CD4-positive, alpha-beta T cell treated with Interleukin-12 subunit alpha and Interleukin-12 subunit beta, for 1 hour (primary cell): ENCODE data around the gene CIITA.
"Not testable (repeated sequence)": the region's sequence is repeated elsewhere in the genome, so short reads cannot be mapped to it uniquely, and the experiment has no call there.

Experiments used
- DNase-seq: peaks from one replicate; pipeline ENCODE4 v3.0.0-alpha.2; 2020

CIITA gene

DNA sequence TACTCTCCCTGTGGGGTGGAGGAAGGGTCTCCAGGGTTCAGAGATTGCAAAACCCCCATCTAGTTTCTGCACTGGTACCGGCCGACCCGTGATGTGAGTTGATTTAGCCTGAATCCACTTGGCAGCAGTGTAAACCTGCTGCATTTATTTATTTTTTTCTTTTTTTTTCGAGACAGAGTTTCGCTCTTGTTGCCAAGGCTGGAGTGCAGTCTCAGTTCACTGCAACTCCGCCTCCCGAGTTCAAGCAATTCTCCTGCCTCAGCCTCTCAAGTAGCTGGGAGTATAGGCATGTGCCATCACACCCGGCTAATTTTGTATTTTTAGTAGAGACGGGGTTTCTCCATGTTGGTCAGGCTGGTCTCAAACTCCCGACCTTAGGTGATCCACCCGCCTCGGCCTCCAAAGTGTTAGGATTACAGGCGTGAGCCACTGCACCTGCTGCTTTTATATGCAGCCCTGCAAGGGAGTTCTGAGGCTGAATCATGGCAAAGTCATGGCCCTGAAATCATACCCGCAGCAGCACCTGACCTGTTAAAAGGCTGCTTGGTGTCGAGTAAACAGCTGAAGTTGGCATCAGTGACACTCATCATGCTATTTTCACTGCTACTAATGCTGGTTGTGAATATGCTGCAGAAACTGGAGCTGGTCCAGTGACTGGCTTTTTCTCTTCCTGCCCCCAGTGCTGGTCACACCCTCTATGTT lies 43.9 kb downstream of the CIITA start:
- DNase-seq, result no peak

DNA sequence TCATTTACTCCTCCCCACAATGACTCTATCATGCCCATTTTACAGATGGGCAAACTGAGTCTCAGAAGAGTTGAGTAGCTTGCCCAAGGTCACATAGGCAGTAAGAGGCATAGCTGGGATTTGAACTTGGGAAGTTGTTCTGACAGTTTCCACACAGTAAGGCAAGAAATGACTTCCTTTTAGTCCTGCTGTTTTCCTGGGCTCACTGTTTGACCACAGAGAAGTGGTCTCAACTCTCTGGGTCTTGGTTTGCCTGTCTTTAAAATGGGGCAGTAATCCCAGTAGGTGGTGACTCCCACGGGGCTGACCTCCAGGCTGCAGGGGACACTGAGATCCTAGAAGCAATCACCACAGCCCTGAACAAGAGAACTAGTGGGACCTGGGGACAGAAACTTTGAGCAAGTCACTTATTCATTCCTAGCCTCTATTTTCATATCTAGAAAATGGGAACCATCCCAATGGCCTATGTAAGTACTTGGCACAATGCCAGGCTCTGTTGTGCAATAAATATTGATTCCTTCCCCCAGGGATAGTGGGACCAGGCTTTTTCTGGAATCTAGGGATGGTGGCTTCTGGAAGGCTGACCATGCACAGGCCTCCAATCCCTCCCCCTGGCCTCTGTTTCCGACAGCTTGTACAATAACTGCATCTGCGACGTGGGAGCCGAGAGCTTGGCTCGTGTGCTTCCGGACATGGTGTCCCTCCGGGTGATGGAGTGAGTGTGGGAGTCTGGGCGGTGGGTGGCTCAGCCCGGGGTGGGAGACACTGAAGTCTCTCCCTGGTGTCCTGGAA lies 44.7 kb downstream of the CIITA start:
- DNase-seq, result no peak

DNA sequence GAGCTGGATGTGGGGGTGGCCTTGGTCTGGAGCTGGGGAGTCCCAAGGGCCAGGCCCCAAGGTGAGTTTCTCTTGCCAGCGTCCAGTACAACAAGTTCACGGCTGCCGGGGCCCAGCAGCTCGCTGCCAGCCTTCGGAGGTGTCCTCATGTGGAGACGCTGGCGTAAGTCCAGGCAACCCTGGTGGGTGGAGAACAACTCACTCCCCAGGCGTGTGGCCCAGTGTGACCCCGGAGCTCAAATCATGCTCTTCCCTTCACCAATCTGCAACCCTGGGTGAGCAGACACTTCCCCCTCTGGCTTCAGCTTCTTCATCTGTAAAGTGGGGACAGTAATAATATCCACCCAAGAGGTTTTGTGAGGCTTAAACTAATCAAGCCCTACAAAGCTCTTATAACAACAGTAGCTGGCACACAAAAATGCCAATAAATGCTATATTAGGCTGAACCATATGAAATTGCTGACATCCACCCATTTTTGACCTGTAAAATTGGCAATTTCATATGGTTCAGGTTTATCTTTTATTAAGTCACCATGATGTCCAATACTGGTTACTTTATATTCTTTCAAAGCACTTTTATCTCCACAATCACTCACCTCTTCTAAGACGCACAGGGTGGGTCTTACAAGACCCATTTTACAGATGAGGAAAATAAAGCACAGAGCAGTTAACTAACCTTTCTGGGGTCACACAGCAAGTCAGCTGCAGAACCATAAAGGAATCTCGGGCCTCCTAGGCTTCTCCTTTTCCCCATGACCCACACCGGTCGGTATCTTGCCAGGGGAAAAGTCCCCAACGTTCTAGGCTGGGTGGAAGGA lies 45.5 kb downstream of the CIITA start:
- no peak for DNase-seq

DNA sequence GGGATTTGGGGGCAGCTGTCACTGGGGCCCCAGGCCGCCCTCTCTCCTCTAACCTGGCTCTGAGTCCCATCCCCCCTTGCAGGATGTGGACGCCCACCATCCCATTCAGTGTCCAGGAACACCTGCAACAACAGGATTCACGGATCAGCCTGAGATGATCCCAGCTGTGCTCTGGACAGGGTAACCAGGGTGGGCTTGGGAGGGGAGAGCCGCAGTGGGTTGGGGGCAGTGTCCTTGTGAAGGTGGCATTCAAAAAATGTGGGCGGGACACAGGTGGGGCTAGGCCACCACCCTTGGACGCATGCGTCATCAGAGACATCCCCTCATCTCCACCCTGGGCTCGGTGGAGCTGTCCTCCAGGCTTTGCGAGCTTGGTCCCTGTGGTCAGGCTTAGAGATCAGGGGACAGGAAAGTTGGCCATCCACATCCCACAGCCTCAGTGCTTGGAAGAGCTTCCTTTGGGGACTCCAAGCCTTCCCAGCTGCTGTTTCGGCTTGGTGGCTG lies 46.2 kb downstream of the CIITA start:
- no peak for DNase-seq

DNA sequence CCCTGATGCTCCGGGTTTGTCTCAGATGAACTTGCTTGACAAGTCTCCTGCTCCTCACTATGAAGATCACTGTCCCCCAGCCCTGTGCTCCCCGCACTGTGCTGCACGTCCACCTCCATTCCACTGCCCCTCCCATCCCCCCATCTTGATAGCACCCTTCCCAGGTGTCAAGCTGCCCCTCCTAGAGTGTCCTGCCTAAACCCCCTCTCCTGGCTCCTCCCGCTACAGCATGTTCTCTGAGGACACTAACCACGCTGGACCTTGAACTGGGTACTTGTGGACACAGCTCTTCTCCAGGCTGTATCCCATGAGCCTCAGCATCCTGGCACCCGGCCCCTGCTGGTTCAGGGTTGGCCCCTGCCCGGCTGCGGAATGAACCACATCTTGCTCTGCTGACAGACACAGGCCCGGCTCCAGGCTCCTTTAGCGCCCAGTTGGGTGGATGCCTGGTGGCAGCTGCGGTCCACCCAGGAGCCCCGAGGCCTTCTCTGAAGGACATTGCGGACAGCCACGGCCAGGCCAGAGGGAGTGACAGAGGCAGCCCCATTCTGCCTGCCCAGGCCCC lies 46.7 kb downstream of the CIITA start:
- no peak for DNase-seq

DNA sequence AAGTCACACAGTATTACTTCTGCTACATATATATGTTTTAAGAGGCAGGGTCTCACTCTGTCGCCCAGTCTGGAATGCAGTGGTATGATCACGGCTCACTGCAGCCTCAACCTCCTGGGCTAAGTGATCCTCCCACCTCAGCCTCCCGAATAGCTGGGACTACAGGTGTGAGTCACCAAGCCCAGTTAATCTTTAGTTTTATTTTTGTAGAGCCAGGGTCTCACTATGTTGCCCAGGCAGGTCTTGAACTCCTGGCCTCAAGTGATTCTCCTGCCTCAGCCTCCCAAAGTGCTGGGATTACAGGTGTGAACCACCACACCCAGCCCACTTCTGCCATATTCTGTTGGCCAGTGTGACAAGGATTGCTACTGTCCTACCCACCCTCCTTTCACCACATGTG lies 48.3 kb downstream of the CIITA start:
- not testable (repeated sequence) for DNase-seq

DNA sequence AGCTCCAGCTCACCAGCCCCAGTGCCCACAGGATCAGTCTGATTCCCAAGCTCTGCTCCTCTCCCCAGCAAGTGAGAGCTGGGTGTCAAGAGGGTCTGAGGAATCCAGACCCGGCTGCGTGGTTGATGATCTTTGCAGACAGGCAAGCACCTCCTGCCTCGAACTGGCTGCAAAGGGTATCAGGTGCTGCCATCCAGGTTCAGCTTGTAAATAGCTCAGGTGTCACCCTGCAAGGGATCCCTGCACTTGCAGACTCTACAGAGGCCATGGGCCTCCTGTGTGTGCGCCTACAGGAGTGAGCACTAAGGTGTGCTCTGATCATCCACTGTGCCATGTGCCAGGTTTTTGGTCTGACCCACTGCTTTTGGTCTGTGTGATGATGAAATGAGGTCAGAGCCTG lies 49.1 kb downstream of the CIITA start:
- DNase-seq, result no peak

DNA sequence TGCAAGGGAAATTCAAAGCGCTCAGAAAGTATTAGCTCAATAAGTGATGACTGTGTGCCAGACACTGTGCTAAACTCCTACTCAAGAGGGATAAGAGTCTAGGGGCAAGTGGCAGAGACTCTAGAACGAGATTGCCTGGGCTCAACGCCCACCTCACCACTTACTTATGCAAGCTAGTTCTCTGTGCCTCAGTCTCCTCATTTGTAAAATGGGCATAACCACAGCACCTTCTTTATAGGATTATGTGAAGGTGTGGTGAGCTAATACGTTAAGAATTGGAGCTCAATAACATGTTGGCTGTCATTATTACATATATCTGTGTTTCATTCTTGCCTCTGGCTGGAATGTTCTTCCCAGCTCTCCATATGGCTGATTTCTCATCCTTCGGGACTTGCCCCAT lies 49.9 kb downstream of the CIITA start:
- DNase-seq, result no peak

DNA sequence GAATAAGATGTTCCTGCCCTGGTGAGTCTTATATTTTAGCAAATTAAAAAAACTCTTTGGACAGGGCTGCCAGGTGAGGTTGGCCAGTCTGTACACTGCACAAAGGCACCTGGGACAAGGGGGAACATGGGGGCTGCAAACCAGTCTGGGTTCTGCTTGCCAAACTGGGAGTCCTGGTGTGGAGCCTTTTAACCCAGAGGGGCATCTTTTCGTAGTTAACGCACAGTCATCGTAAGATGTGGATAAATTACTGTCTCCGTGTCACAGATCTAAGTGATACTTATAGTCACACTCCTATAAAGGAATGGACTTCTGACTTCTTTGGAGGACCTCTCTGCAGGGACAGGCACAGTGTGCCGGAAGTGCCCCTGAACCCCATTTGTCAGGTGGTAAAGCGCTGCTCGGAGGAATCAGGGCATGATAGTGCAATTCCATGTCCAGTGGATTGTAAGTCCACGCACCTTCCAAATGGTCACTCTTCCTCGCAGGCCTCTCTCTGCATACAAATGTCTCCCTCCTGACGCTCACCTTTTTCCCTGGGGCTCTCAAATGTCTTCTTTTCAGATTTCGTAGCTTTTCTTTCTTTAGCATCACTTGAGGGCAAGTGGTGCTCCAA lies 50.6 kb downstream of the CIITA start:
- no peak for DNase-seq

DNA sequence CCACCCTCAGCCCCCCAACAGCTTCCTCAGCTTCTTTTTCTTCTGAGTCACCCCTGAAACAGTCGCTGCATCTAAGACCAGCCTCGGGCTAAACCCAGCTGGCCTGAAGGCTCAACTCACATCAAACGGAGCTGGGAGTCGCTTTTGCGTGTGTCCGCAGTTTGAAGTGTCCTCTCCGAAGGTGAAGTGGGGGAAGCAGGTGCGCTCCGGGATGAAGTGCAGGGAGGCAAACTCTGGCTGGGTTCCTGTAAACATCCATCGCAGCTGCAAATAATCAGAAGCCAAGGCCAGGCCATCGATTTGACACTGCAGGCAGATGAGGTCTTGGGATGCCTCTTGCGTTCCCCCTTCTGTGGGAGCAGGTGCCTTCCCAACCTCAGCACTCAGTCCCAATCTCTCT lies 52.1 kb downstream of the CIITA start:
- not testable (repeated sequence) for DNase-seq

DNA sequence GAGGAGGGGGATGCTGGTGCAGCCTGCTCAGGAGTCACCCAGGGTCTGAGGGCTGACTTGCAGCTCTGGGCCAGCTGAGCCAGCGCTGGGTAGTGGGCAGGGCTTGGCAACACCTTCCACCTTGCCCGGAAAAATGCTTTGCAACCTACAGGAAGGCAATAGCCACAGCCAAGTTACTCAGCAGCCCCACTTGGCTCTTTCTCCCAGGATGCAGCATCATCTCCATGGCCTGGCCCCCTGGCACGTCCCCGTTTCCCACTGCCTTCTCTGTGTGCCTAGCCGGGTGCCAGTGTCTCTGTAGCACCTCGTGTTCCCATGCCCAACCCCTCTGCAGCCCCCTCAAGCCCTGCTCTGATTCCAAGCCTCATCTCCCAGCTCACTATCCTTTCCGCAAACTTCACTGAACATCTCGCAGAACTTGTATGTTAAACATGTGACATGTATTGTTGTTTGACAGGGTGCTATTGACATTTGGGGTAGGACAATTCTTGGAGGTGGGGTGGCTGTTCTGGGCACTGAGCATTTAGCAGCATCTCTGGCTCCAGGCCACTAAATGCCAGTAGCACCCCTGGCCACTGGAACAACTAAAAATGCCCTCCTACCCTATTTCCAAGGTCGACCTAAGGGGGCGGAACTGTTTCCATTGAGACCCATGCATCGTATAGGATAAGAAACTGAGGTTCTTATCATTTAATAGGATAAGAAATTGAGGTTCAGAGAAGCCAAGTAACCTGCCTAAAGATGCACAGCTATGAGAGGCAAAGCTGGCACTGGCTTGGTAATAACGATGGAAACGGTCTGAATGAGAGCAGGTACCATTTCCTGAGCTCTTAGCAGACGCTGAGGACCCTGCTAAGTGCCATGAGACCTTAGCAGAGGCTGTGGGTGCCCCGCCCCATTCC lies 53.1 kb downstream of the CIITA start:
- no peak for DNase-seq

DNA sequence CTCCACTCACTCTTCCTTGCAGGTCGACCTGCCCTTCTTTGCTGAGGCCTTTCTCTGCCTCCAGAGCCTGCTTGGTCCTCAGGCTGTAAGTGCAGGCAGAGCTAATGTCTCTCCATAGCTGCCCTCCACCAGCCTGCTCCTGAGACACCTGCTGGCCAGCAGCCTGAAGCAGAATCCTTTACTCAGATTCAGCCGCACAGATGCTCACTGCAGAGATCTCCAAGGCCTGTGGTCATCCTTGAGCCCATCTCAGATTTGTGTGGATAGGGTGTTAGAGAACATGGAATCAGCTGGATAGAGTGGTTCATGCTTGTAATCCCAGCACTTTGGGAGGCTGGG lies 53.7 kb downstream of the CIITA start:
- no peak for DNase-seq

DNA sequence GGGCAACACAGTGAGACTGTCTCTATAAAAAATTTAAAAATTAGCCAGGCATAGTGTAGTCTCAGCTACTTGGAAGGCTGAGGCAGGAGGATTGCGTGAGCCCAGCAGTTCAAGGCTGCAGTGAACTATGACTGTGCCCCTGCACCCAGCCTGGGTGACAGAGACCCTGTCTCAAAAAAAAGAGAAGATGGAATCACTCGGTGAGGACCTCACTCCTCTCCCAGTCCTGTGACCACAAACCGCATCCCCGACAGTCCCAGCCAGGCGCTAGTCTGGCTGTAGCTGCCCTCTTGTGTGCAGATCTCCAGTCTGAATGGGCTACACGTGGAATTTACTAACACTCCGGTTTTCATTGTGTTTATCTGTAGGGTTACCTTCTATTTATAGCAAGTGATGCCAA lies 54.1 kb downstream of the CIITA start:
- no peak for DNase-seq

DNA sequence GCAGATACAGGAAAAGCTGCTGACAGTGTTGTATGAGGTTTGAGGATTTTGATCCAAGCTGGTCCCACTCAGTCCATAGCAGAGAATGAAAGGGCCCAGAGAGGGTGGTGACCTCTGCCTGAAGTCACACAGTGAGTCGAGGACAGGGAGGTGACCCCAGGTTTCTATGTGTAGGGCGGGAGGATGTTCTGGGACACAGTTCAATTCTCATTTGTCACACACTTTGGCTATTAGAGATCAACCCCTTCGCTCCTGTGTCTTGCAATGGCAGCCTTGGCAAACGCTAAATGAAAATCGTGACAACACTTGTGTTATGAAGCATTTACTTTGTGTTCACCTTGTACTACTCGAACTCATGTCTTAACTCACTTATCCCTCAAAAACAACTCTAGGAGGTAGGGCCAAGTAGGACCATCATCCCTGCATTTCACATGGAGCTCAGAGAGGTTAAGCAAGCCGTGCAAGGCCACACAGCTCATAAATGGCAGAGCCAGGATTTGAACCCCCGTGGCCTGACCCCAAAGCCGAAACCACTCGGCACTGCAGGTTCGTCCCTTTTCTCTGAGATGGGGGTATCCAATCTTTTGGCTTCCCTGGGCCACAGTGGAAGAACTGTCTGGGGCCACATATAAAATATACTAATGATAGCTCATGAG lies 55.1 kb downstream of the CIITA start:
- DNase-seq, result no peak

DNA sequence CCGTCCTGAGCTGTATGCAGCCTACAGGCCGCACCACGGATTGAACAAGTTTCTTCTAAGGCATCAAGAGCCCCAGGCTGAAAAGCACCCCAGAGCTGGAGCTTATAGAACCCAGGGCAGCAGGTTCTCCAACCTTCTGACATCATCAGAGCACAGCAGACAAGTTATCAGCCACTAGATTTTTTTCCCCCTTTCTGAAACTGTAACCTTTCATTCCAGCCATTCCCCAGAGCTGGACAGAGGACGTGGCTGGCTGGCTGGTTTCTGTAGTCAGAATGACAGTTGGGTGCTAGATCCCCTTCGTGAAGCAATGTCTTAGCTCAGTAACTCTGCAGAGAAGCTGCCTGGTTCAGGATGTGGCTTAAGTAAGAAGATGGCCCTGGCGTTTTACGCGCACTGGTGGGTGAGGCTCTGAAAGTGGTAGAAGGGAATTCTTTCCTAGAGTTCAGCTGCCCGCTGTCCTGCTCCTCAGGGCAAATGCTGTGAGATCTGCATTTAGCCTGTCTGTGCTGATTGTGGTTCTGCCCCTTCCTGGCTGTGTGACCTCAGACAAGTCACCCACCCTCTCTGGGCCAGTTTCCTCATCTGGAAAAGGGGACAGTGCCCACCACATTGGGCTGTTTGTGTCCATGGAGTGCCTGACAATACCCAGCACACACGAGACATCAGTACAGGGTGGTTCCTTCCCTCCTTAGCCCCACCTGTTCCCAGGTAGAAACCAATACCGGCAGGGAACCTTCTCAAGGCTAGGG lies 56.1 kb downstream of the CIITA start:
- DNase-seq, result no peak

DNA sequence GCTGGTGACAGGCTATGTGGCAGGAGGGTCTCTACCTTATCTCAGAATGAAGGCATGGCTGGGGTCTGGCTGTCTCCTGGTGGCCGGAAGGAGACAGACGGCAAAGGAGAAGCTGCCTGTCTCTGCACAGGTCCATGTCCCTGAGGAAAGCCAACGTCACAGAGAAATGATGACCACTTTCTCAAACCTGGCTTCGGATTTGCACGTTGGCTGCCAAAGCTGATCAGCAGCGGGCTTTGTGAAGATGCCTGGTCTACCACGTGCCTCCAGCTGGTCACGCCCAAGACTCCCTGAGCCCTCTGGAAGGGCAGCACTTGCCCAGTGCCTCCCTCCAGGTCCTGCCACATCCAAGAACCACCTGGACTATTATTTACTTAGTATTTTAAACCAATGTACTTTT lies 56.9 kb downstream of the CIITA start:
- no peak for DNase-seq

DNA sequence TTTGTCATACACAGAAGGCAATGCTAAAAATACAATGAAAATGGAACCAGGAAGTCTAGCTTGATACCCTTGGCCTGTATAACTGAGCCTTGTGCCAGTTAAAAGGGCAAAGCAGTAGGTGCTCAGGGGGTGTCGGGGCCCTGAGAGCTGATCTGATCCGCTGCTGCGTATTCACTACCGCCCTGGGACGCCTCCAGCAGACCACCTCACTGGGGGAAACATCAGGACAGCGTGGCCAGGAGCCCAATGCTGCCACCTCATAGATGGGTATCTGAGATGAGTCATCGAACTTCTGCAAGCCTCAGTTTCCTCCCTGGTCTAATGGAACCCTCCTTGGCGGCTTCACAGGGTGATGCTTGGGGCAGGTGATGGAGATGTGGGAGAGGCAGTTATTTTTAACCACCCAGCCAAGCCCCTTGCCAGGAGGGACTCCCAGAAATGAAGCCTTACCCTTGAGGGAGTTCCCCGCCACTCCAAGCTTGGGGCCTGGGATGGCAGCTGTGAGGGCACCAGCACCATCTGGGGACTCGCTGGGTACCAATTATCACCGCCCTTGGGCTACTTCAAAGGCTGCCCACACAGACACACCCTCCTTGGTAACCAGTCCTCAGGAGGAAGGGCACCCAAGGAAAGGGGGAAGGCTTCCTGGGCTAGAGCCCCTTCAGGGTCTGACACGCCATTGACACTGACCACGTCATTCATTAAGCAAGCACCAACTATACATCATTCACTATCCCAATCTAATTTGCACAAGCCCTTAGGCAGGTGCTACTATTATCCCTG lies 57.5 kb downstream of the CIITA start:
- no peak for DNase-seq

DNA sequence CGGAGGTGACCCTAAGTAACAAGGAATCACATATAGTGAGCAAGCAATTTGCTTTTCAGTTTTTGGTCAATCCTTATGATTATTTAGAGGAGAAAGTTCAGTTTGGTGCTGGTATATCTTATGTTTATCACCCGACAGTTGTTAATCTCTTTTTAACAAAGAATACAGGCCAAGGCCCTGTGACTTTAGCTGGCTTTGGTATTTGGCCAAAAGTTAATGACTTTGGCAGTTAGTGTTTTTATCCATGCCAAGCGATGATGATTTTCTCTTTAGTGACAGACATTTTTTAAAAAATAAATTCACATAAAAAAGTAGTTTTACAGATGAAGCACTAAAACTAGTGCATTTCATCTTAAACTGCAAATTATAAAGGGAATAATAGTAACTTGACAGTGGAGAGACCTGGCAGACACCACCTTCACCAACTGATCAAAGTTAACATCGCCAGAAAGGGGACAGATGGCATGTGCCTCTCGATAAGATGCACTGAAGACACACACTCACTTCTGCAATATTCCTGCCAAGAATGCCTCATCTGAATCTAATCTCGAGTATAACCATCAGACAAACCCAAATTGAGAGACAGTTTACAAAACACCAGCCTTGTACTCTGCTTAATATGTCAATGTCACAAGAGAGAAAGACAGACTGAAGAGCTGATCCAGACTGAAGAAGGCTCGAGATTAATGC lies 58.4 kb downstream of the CIITA start:
- DNase-seq, result no peak
